ACC112 (cell line): Measurements from ENCODE around the gene ATRX.
"Not testable (repeated sequence)": the region's sequence is repeated elsewhere in the genome, so short reads cannot be mapped to it uniquely, and the experiment has no call there.

ENCODE experiments used
- H2AFZ ChIP-seq: fragments of 200-600 bp; sonication (generic); one replicate; pipeline ENCODE4 v1.6.0; 2017; ENCODE audit warnings: antibody characterized with exemption, low read length; ENCODE audit not compliant: unreplicated experiment
- H3K27ac ChIP-seq: fragments of 200-600 bp; sonication (generic); 2 replicates; pipeline ENCODE4 v1.5.1; 2014; ENCODE audit warnings: low read depth, mild to moderate bottlenecking, antibody characterized with exemption, low read length, moderate library complexity
- H3K27me3 ChIP-seq: fragments of 200-600 bp; sonication (generic); 2 replicates; pipeline ENCODE4 v1.6.1; 2014; ENCODE audit warnings: mild to moderate bottlenecking, antibody characterized with exemption, low read length, moderate library complexity, mixed read lengths; ENCODE audit not compliant: insufficient read depth
- H3K36me3 ChIP-seq: fragments of 200-600 bp; sonication (generic); 2 replicates; pipeline ENCODE4 v1.6.1; 2016; ENCODE audit warnings: mild to moderate bottlenecking, antibody characterized with exemption, low read length, moderate library complexity, mixed read lengths; ENCODE audit not compliant: insufficient read depth
- H3K4me1 ChIP-seq: fragments of 200-600 bp; sonication (generic); one replicate; pipeline ENCODE4 v1.6.1; 2016; ENCODE audit warnings: low read length, mixed read lengths; ENCODE audit not compliant: insufficient read depth, unreplicated experiment, control insufficient read depth
- H3K4me3 ChIP-seq: fragments of 200-600 bp; sonication (generic); 2 replicates; pipeline ENCODE4 v1.5.1; 2014; ENCODE audit warnings: mild to moderate bottlenecking, low read depth, low read length
- H3K79me2 ChIP-seq: fragments of 200-600 bp; sonication (generic); one replicate; pipeline ENCODE4 v1.6.0; 2016; ENCODE audit warnings: low read length; ENCODE audit not compliant: control insufficient read depth, unreplicated experiment, insufficient read depth

ATRX gene

GRCh38 chrX:77689376-77689775 is 96.6 kb downstream of the ATRX start:
- Histone ChIP-seq H3K36me3 (peaks cover 12% of the 10 kb centered on the region; the same call in 1 of the 2 replicates), H3K27me3 (no peaks in the 10 kb centered on the region), H3K4me3 (no peak overlapping the region), H3K27ac (no peak overlapping the region), H3K79me2 (no peaks in the 10 kb centered on the region), H3K4me1 (no peaks in the 10 kb centered on the region), H2AFZ (no peak overlapping the region)

GRCh38 chrX:77685683-77686082 is 100.3 kb downstream of the ATRX start:
- not testable (repeated sequence) for H3K4me3 ChIP-seq
- peaks cover 19% of the 10 kb centered on the region for H3K36me3 ChIP-seq

DNA sequence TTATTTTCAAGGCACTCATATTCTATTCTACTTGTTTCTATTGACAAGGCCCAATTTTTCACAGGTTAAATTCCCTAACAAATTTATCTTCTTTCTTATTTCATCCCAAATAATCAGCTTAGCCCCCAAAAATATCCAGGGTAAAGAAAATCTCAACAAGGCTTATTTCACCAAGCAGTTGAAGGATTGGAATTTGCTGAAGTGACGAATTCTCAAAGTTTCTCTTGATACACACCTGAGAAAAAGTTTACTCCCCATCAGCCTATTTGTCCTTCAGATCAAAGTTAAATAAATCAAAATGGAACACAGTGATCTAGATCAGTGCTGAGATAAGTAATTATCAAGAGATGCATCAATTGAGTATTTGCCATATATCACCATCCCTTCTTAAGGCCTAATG is 106.9 kb downstream of the ATRX start:
- Histone ChIP-seq H3K79me2 (no peaks in the 10 kb centered on the region), H3K4me1 (no peaks in the 10 kb centered on the region), H3K27ac (no peak overlapping the region), H2AFZ (no peak overlapping the region), H3K4me3 (no peak overlapping the region), H3K36me3 (peaks cover 7% of the 10 kb centered on the region; the same call in 1 of the 2 replicates), H3K27me3 (no peaks in the 10 kb centered on the region)

More at GRCh38 chrX:77685683-77686082, 100.3 kb downstream of the ATRX start:
- H3K79me2 ChIP-seq, H2AFZ ChIP-seq, H3K27ac ChIP-seq, H3K27me3 ChIP-seq, H3K4me1 ChIP-seq: not testable (repeated sequence)

- H3K4me3 ChIP-seq = no peak overlapping the region
- H3K79me2 ChIP-seq = no peaks in the 10 kb centered on the region
- no peaks in the 10 kb centered on the region for H3K27me3 ChIP-seq
- no peaks in the 10 kb centered on the region for H3K36me3 ChIP-seq
- no peak overlapping the region for H2AFZ ChIP-seq
- H3K27ac ChIP-seq = no peak overlapping the region
- H3K4me1 ChIP-seq = peaks cover 5% of the 10 kb centered on the region
Observed at GRCh38 chrX:77675986-77676385, 110.0 kb downstream of the ATRX start.

- Histone ChIP-seq H3K36me3 (no peaks in the 10 kb centered on the region; the same call in 1 of the 2 replicates), H3K27ac (peak overlapping the region; percentile 80), H3K79me2 (no peaks in the 10 kb centered on the region), H3K4me3 (peak overlapping the region; percentile 62; the same call in 1 of the 2 replicates), H3K27me3 (no peaks in the 10 kb centered on the region), H3K4me1 (peaks cover 16% of the 10 kb centered on the region), H2AFZ (no peak overlapping the region)
Observed at GRCh38 chrX:77668391-77669237, 117.4 kb downstream of the ATRX start.

- Histone ChIP-seq H3K4me1 (peaks cover 4% of the 10 kb centered on the region), H3K79me2 (no peaks in the 10 kb centered on the region), H3K36me3 (no peaks in the 10 kb centered on the region), H3K4me3 (no peak overlapping the region), H2AFZ (no peak overlapping the region), H3K27ac (no peak overlapping the region), H3K27me3 (no peaks in the 10 kb centered on the region)
Observed at GRCh38 chrX:77658886-77659285, 127.1 kb downstream of the ATRX start.

GRCh38 chrX:77652095-77652494 is 133.9 kb downstream of the ATRX start:
- Histone ChIP-seq H3K79me2 (no peaks in the 10 kb centered on the region), H3K36me3 (peaks cover 11% of the 10 kb centered on the region), H2AFZ (no peak overlapping the region), H3K4me1 (peaks cover 6% of the 10 kb centered on the region), H3K4me3 (no peak overlapping the region), H3K27ac (no peak overlapping the region), H3K27me3 (no peaks in the 10 kb centered on the region)

DNA sequence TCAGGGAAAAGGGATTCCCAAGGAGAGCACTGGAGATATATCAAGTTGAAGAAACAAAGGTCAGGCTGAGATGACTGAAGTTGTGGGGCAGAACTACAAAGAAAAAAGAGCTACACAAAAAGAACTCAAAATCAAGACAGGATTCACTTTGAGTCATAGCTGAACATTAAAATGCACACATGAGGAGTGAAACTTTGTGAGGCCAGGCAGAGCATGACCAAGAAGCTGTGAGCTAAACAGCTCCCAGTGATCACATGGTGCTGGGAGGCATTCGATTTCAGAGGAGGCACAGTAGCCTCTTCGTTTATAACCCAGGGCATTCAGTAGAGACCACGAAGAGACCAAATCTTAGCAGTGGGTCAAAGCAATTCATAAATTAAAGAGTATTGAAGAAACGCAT is 145.3 kb downstream of the ATRX start:
- no peaks in the 10 kb centered on the region for H3K27me3 ChIP-seq
- no peak overlapping the region for H2AFZ ChIP-seq
- peaks cover 12% of the 10 kb centered on the region for H3K36me3 ChIP-seq
- no peaks in the 10 kb centered on the region for H3K4me1 ChIP-seq
- H3K4me3 ChIP-seq = no peak overlapping the region
- no peak overlapping the region for H3K27ac ChIP-seq
- H3K79me2 ChIP-seq = peaks cover 6% of the 10 kb centered on the region

DNA sequence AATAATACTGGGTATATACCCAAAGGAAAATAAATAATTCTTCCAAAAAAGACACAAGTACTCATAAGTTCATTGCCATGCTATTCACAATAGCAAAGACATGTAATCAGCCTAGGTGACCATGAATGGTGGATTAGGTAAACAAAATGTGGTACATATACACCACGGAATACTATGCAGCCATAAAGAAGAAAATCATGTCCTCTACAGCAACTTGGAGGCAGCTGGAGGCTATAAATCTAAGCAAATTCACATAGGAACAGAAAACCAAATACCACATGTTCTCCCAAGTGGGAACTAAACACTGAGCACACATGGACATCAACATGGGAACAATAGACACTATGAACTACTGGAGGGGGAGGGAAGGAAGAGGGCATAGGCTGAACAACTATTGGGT is 146.2 kb downstream of the ATRX start:
- Histone ChIP-seq H3K27me3 (no peaks in the 10 kb centered on the region), H3K27ac (no peak overlapping the region), H3K4me1 (no peaks in the 10 kb centered on the region), H3K4me3 (no peak overlapping the region), H2AFZ (no peak overlapping the region), H3K36me3 (peaks cover 3% of the 10 kb centered on the region; the same call in 1 of the 2 replicates), H3K79me2 (peaks cover under 1% of the 10 kb centered on the region)

GRCh38 chrX:77638397-77638796 is 147.6 kb downstream of the ATRX start:
- Histone ChIP-seq H3K27ac (no peak overlapping the region), H3K36me3 (no peaks in the 10 kb centered on the region; the same call in 1 of the 2 replicates), H3K4me1 (no peaks in the 10 kb centered on the region), H3K79me2 (no peaks in the 10 kb centered on the region), H2AFZ (no peak overlapping the region), H3K4me3 (no peak overlapping the region), H3K27me3 (no peaks in the 10 kb centered on the region)

- H2AFZ ChIP-seq = no peak overlapping the region
Observed at GRCh38 chrX:77635373-77635772, 150.6 kb downstream of the ATRX start.

More at GRCh38 chrX:77635373-77635772, 150.6 kb downstream of the ATRX start:
- no peaks in the 10 kb centered on the region for H3K4me1 ChIP-seq
- no peaks in the 10 kb centered on the region for H3K27me3 ChIP-seq
- H3K79me2 ChIP-seq = no peaks in the 10 kb centered on the region
- no peak overlapping the region for H3K4me3 ChIP-seq
- no peaks in the 10 kb centered on the region for H3K36me3 ChIP-seq
- H3K27ac ChIP-seq = no peak overlapping the region
